A549 treated with GW870086 at 1 μM for 4 hours (cell line): ENCODE results near the gene DOK3. TPM values are rescaled to one million over a fixed set of nuclear protein-coding genes. Genes with fewer than 3 reads are reported as not detected.

Experiments
- total RNA-seq: library from RNA; stranded (reverse); fragments of 200-300 nt; extraction: Qiagen RNA extraction; gene quantifications from 5 replicates; pipeline ENCODE4 v1.2.3, GENCODE V29; 2022; ENCODE audit warnings: low read depth

DOK3 gene, protein sequence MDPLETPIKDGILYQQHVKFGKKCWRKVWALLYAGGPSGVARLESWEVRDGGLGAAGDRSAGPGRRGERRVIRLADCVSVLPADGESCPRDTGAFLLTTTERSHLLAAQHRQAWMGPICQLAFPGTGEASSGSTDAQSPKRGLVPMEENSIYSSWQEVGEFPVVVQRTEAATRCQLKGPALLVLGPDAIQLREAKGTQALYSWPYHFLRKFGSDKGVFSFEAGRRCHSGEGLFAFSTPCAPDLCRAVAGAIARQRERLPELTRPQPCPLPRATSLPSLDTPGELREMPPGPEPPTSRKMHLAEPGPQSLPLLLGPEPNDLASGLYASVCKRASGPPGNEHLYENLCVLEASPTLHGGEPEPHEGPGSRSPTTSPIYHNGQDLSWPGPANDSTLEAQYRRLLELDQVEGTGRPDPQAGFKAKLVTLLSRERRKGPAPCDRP
- 2.4 to 5.6 TPM (median 4.3 TPM) in 5 replicates for total RNA-seq

DNA sequence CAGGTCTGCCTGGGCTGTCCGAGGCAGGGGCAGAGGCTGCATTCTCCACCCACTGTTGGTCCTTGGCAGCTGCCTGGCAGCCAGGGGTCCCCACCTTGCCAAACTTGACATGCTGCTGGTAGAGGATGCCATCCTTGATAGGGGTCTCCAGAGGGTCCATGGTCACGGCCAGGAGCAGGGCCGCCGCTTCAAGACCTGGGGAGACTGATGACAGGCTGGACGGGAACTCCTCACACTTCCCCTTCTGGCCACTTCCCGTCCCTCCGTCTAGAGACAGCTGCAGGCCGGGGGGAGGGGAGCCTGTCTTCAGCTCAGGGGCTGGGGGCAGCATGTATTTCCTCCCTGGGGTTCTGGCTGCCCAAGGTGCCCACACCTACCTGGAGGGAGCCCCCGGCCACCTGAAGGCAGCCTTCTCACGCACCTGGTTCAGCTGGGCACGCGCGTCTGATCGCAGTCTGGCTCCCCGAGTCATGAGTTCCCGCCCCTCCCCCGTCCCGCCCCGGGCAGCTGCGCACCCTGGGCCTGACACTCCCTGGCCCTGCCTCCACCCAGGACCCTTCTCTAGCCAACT is at the start of gene DOK3:
Gene DOK3 (minus strand): TSS at position 446 of the 571 bp plus-strand sequence. CDS start 286 bp downstream, at position 160.

DNA sequence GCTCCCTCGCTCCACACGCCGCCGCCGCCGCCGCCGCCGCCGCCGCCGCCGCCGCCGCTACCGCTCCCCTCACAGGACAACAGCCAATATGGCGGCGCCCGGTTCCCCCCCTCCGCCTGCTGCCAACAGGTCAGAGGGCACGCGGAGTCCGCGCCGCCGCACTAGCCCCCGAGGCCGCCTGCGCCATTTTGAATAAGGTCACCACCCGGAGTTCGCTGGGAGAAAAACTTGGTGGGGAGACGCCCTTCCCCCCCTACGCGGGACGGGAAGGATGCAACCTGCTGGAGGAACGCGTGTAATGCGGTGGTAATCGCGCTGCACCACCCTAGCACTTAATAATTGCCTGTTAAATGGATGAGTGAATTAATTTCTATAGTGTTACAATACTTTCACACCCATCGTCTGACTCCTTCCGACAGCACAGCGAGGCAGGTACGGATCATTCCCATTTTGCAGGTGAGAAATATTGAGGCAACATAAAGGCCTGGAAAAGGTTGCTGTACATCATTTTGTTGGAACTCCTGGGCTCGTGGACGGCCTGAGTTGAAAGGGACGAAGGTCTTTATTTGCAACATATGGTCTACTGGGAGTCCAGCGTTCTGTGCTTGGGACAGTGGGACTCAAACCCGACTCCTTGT is 45.0 kb upstream of the DOK3 start, which contains the start of gene FAM193B:
Gene FAM193B (minus strand): TSS at position 90 of the 638 bp plus-strand sequence. CDS start 105 bp downstream, outside the sequence.

DNA sequence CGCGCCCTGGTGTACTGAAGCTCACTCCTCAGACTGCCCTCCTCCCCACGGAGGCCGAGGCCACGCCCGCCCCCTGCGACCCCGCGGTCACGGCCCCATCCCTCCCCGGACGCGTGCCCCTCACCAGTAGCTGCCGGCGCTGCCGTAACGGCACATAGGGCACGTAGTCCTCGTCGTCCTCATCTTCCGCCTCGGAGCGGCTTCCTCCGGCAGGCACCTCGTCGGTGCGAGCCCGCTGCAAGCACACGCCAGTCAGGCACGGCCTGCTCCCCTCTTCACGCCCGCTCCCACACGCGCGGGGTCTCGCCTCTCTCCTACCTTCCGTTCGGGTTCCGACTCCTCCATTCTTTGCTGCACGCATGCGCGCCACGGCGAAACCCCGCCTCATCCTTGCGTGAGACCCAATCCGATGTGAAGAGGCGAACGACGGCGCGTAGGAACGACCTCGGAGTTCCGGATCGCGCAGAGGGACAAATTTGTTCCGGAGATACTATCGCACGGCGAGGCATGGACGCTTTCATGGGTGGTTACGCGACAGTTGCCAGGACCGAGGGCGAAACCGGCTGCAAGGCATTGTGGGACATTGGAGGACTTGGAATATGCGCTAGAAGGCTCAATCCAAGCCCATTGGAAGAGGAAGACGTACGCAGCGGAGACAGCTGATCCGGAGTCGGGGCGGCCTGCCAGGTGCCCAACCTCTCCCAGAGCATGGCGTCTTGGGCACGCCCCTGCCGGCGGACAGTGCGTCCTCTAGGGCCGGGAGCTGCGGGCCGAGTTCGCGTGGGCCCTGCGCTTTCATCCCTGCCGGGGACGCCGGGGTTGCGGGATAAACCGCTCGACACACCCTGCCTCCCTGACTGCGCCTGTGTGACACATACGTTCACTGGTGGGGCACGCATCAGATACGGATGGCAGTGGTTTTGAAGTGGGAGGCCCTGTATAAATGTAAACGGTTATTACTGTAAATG is 7.3 kb upstream of the DOK3 start, which contains the start of gene DDX41:
Gene DDX41 (minus strand): TSS at position 361 of the 968 bp plus-strand sequence. CDS start 16 bp downstream, at position 345.

DNA sequence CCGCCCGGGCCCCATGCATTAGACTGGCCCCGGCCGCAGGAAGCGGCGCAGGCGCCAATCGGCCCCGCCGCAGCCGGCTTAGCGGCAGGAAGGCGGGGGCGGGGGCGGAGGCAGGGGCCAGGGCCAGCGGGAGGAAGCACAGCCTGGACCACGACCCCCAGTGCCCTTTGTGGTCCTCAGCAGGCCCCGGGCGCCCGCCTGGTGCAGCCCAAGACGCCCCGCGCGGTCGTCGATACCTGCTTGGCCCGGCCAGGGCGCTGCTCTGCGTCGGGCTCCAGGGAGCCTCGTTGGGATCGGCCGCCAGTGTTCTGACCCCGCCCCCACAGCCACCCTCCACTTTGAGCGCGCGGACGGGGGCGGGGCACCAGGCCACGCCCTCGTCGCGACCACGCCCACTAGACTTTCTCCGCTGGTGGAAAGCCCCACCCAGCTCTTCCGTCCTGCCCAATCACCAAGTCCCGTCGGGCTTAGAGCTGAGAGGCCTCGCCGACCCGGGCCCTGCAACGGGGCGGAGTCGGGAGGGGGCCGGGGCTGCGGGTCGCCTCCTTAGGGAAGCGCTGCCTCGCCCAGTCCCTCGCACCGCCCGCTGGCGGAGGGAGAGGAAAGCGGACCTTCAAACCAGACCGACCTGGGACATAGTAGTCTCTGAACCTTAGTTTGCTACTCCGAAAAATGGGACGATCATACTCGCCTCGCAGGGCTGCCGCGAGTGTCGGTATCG is 12.2 kb downstream of the DOK3 start, which contains the start of gene PDLIM7:
Gene PDLIM7 (minus strand): TSS at position 313 of the 721 bp plus-strand sequence. CDS start 1,092 bp downstream, outside the sequence.

DNA sequence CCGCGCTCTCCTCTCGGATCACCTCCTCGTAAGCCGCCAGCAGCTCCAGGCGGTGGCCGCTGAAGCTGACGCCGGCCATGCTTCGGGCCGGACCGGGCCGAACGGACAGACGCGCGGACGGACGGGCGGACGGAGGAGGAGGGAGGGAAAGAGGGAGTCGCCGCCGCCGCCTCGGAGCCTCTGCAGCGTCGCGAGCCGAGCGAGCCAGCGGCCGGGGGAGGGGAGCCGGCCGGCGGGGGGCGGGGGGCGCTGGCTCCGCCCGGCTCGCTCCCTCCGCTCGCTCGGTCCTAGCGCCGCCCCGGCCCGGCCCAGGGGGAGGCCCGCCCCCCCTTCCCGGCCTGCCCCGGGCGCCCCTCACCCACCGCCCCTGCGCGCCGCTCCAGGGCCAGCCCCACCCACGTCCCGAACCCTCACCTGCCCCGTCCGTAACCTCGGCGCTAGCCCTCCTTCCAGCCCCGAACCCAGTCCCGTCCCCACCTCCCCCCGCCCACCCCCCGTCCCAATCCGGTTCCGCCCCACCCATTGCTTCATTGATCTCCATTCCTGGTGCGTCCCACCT is 36.1 kb downstream of the DOK3 start, which contains the start of gene DBN1:
Gene DBN1 (minus strand): TSS at position 192 of the 559 bp plus-strand sequence. CDS start 113 bp downstream, at position 79.

Other genes starting within 250 kb of the DOK3 start
- 22.5 to 26.9 TPM (median 24.5 TPM) in 5 replicates for gene RAB24, start 206.1 kb downstream of the DOK3 start, total RNA-seq
- 304 to 397 TPM (median 381 TPM) in 5 replicates for gene PRELID1, start 206.0 kb downstream of the DOK3 start, total RNA-seq
- gene MXD3, start 197.9 kb downstream of the DOK3 start, total RNA-seq, result 14.2 to 18.0 TPM (median 16.0 TPM) in 5 replicates
- 184 to 212 TPM (median 199 TPM) in 5 replicates for gene LMAN2, start 158.2 kb downstream of the DOK3 start, total RNA-seq
- gene RGS14, start 151.9 kb downstream of the DOK3 start, total RNA-seq, result 2.3 to 7.2 TPM (median 5.4 TPM) in 5 replicates
- gene SLC34A1, start 125.4 kb downstream of the DOK3 start, total RNA-seq, result not detected in 5 replicates
- gene PFN3, start 109.2 kb downstream of the DOK3 start, total RNA-seq, result not detected in 5 replicates
- gene F12, start 100.3 kb downstream of the DOK3 start, total RNA-seq, result 14.3 to 24.6 TPM (median 22.9 TPM) in 5 replicates
- gene GRK6, start 83.2 kb downstream of the DOK3 start, total RNA-seq, result 18.6 to 27.2 TPM (median 25.2 TPM) in 5 replicates
- gene PRR7, start 63.0 kb downstream of the DOK3 start, total RNA-seq, result 18.7 to 32.3 TPM (median 31.1 TPM) in 5 replicates
- 54.5 to 69.5 TPM (median 65.6 TPM) in 5 replicates for gene DBN1, start 36.2 kb downstream of the DOK3 start, total RNA-seq
- 65.9 to 84.5 TPM (median 83.1 TPM) in 5 replicates for gene PDLIM7, start 12.2 kb downstream of the DOK3 start, total RNA-seq
- gene DDX41, start 7.1 kb upstream of the DOK3 start, total RNA-seq, result 84.7 to 106 TPM (median 101 TPM) in 5 replicates
- gene FAM193B, start 44.7 kb upstream of the DOK3 start, total RNA-seq, result 16.9 to 28.1 TPM (median 26.8 TPM) in 5 replicates
- gene TMED9, start 82.4 kb upstream of the DOK3 start, total RNA-seq, result 273 to 293 TPM (median 280 TPM) in 5 replicates
- 21.4 to 28.5 TPM (median 25.7 TPM) in 5 replicates for gene B4GALT7, start 90.3 kb upstream of the DOK3 start, total RNA-seq